HG03520 (cell line): ENCODE results near the gene NRXN3.

ENCODE experiments used
- ATAC-seq: cut with Tn5 transposase; IDR thresholded peaks from one replicate; pipeline ENCODE4 v1.9.1; 2021; ENCODE audit warnings: mild to moderate bottlenecking, moderate library complexity; ENCODE audit not compliant: unreplicated experiment

The NRXN3 gene

GRCh38 chr14:79584679-79585078 is 1414.5 kb downstream of the NRXN3 start:
- ATAC-seq = no peak

- ATAC-seq = no peak
Measured at GRCh38 chr14:79585845-79586244, 1415.7 kb downstream of the NRXN3 start.

GRCh38 chr14:79586416-79586815 is 1416.2 kb downstream of the NRXN3 start:
- no peak for ATAC-seq

GRCh38 chr14:79586989-79587598 is 1416.9 kb downstream of the NRXN3 start:
- no peak for ATAC-seq

GRCh38 chr14:79587875-79588274 is 1417.7 kb downstream of the NRXN3 start:
- ATAC-seq = no peak

- no peak for ATAC-seq
Measured at GRCh38 chr14:79588398-79588797, 1418.2 kb downstream of the NRXN3 start.

- no peak for ATAC-seq
Measured at GRCh38 chr14:79596551-79596950, 1426.4 kb downstream of the NRXN3 start.

- ATAC-seq = no peak
Measured at GRCh38 chr14:79597566-79597965, 1427.4 kb downstream of the NRXN3 start.

GRCh38 chr14:79598339-79598738 is 1428.2 kb downstream of the NRXN3 start:
- no peak for ATAC-seq

- ATAC-seq = no peak
Measured at GRCh38 chr14:79599239-79599638, 1429.1 kb downstream of the NRXN3 start.

- ATAC-seq = no peak
Measured at GRCh38 chr14:79600406-79600805, 1430.2 kb downstream of the NRXN3 start.

GRCh38 chr14:79601579-79601978 is 1431.4 kb downstream of the NRXN3 start:
- ATAC-seq = no peak

GRCh38 chr14:79602045-79602444 is 1431.9 kb downstream of the NRXN3 start:
- ATAC-seq = no peak

- ATAC-seq = no peak
Measured at GRCh38 chr14:79602742-79603141, 1432.6 kb downstream of the NRXN3 start.

- ATAC-seq = no peak
Measured at GRCh38 chr14:79605849-79606248, 1435.7 kb downstream of the NRXN3 start.

GRCh38 chr14:79608446-79608845 is 1438.3 kb downstream of the NRXN3 start:
- ATAC-seq = no peak

- no peak for ATAC-seq
Measured at GRCh38 chr14:79613625-79614024, 1443.5 kb downstream of the NRXN3 start.

- ATAC-seq = no peak
Measured at GRCh38 chr14:79614448-79614847, 1444.3 kb downstream of the NRXN3 start.

- no peak for ATAC-seq
Measured at GRCh38 chr14:79627058-79627457, 1456.9 kb downstream of the NRXN3 start.

- no peak for ATAC-seq
Measured at GRCh38 chr14:79629411-79630287, 1459.5 kb downstream of the NRXN3 start.

- ATAC-seq = no peak
Measured at GRCh38 chr14:79630288-79630960, 1460.3 kb downstream of the NRXN3 start.

GRCh38 chr14:79631276-79631675 is 1461.1 kb downstream of the NRXN3 start:
- ATAC-seq = no peak
